Fibroblast of peridontal ligament (primary cell): ENCODE data around the gene PANX1.
A peak's percentile ranks its signal among the peaks of the same experiment; 100 is the strongest.
"Not testable (repeated sequence)": the region's sequence is repeated elsewhere in the genome, so short reads cannot be mapped to it uniquely, and the experiment has no call there.

ENCODE experiments used
- DNase-seq: peaks from one replicate; pipeline ENCODE4 v3.0.0-alpha.2; 2010; ENCODE audit errors: extremely low read depth

The PANX1 gene, protein sequence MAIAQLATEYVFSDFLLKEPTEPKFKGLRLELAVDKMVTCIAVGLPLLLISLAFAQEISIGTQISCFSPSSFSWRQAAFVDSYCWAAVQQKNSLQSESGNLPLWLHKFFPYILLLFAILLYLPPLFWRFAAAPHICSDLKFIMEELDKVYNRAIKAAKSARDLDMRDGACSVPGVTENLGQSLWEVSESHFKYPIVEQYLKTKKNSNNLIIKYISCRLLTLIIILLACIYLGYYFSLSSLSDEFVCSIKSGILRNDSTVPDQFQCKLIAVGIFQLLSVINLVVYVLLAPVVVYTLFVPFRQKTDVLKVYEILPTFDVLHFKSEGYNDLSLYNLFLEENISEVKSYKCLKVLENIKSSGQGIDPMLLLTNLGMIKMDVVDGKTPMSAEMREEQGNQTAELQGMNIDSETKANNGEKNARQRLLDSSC

DNA sequence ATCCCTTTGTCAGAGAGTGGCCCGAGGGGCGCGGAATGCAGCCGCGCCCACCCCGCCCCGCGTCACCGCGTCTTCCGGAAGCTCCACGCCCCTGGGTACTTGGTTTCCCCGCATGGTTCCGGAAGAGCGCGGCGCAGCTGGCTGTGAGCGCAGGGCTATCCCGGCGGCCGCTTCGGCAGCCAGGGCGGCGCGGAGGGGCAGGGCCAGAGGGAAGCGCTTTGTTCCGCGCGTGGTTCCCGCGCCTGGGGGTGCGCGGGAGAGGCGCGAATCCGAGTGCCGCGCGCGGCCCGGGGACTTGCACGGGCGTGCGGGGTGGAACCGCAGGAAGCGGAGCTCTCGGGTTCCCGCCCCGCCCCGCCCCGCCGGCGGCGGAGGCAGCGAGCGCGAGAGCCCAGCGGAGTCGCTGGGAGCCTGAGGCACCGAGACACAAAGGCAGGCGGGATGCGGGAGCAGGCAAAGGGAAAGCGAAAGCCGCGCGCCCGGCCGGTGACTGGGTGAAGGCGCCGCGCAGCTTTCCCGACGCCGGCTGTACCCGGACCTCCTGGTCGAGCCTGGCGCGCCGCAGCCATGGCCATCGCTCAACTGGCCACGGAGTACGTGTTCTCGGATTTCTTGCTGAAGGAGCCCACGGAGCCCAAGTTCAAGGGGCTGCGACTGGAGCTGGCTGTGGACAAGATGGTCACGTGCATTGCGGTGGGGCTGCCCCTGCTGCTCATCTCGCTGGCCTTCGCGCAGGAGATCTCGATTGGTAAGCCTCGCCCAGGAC is at the start of gene PANX1:
PANX1 (plus strand) TSS at position 96 of the 766 bp plus-strand sequence; CDS start at position 568, 472 bp downstream.
- peak; percentile 75 for DNase-seq

DNA sequence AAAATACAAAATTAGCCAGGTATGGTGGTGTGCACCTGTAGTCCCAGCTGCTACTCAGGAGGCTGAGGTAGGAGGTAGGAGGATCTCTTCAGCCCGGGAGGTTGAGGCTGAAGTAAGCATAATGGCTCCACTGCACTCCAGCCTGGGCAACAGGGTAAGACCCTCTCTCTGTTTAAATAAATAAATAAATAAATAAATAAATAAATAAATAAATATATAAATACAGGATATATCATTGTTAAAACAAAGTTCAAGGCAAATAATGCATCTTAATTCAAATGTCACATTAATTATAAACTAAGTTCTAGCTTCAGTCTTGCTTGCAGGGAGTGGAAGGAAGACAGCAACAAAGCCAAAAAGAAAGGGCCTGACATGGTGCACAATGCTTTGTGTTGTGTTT is 44.5 kb upstream of the PANX1 start:
- DNase-seq, result no peak

DNA sequence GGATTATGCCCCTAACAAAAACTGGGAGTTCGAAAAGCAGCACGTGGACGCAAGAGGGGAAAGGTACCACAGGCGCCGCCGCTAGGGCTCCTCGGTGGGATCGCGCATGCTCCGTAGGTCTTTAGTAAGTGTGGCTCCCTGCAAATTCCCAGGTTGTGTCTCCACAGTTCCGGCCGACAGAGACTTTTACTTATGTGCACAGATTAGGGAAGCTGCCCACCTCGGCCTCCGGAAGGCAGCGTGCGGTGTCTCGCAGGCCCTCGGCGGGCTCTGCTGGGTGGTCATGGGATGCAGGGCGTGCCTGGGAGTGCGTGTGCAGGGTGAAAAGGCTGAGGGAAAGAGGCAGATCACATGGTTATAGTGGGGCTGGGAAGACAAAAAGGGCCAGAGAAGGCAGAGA is 39.7 kb upstream of the PANX1 start:
- DNase-seq, result no peak

DNA sequence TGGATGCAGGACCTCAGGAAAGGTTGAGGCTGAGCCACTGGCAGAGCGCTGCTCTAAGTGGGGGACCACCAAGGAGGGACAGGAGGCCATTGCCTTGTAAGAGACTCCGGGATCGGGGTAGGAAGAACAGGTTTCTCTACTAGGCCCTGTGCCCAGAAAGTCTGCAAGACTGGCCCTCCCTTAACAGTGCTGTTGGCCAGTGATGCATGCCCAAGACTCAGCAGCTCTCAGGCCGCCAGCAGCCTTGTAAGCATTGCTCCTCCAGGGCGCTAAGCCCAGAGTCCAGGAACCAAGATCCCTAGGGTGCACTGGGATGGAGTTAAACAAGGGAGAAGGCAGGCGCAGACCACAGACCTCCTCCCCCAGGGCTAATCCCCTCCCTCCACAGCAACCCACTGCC is 39.3 kb upstream of the PANX1 start:
- DNase-seq, result no peak

DNA sequence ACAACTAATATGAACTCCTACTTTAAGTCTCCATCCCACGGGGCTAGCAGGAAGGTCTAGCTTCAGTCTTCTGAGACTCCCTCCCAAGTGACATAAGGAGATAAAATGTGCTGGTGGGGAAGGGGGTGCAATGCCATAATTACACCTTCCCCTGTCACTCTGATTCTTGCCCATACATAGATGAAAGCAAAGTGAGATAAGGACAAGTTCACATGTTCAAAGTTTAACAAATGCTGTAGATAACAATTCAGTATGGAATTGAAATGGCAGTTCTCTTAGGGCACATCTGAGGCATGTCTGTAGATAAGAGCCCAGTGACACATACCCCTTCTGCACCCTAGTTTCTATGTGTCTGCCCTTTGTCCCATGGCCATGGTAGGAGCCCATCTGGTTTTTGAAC is 38.2 kb upstream of the PANX1 start:
- DNase-seq, result no peak

DNA sequence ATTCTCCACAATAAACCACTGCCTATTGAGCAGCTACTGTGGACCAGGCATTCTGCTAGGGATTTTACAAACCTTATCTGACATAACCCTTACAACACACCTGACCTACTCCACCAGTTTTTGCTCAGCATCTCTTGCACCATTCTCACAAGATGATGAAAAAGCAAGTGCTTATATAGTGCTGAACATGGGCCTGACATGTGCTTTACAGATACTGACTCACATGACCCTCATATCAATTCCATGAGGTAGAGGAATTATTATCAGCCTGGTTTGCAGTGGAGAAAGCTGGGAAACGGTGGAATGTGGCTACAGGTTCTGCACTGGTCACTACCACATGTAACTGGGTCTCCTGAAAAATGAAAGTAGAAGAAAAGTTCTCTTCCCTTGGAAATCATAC is 37.5 kb upstream of the PANX1 start:
- DNase-seq, result no peak

DNA sequence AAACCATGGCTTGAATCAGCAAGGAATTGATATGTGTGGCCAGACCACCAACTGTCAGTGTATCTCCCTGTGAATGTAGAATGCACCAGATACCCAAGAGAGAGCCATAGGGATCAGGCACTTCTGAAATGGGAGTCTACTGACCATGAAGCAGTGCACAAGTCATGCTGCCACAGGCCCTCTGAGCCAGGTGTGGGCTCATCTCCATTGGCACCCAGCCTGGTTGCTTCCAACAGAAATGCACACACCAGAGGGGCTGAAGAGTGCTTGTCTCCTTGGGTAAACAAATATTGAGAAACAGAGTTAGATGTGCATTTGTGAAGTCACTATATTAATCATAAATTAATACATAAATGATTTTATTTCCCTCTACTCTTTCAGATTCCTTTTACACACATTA is 28.4 kb upstream of the PANX1 start:
- DNase-seq, result no peak

DNA sequence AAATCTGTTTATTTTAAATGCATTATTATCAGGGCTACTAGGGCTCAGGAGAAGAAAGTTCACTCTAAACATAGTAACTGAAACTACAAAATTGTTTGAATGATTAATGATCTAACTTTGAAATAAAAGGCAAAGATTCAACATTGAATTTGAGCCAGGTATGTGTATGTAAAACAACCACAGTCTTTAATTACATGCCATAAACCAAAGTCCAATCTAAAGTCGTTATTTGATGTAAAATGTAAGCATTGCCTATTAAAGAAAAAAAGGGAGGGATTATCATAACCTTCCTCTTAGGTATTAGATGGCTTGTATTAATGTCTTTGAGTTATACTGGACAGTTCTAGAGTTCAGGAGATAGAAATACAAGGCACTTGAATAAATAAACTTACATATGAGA is 25.2 kb upstream of the PANX1 start:
- no peak for DNase-seq

DNA sequence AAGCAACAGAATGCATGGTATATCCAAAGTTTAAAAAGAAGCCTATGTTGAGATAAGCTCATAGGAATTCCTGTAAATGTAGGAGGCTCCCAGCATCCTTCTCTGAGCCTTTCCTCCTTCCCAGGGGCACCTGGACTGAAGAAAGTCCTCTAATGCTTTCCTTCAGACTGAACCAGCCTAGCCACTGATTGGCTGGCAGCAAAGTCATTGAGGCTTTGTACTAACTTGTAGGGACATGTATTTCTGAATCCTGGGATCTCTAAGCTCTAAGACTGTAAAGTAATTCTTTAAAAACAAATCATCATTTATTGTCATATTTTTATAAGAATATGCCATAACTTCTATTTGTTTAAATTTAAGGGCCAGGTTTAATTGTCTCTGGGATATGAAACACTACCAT is 23.9 kb upstream of the PANX1 start:
- no peak for DNase-seq

DNA sequence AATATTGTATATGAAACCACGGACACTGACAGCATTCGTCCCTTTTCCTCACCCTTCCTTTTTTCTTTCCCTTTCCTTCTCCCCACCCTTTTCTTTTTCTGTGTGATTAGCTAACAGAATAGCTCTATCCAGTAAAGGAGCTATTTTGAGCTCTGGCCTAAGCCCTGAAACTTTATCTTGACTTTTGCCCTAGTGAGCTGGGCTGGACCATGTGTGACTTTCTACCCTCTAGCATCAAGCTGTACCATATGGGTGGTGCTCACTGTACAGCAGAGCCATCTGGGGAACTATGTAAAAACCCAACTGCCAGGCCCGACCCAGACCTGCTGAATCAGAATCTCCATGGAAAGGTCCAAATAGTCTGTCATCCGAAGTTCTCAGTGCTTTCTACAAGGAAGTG is 21.9 kb upstream of the PANX1 start:
- DNase-seq, result peak; percentile 22

DNA sequence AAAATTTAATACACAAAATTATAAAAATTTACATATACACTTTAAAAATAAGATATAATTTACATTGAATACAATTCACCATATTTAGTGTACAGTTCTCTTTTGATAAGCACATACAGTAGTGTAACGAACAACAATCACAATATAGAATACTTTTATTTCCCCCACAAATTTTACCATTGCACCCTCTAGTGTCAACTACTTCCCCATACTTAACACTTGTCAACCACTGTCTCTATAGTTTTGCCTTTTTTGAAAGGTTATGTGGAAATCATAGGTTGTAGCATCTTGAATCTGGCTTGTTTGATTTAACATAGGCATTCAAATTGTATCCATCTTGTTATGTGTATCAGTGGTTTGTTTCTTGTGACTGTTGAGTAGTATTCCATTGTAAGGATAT is 21.3 kb upstream of the PANX1 start:
- DNase-seq, result no peak

DNA sequence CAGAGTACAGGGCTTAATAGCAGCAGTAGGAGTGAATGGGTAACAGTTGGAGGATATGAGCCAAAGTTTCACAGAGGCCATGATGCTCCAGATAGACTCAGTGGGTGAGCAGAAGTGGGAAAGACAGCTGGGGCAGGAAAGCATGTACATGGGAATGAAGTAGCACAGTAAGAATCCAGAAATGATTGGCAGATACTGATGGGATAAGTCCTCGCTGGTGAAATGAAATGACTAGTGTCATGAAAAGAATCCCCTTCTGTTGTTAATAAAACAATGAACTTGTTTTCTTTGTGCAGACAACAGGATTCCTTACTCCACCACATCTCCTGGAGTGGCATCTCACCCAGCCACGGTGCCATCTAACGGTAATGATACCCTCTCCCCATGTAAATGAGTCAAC is 17.4 kb upstream of the PANX1 start:
- no peak for DNase-seq

DNA sequence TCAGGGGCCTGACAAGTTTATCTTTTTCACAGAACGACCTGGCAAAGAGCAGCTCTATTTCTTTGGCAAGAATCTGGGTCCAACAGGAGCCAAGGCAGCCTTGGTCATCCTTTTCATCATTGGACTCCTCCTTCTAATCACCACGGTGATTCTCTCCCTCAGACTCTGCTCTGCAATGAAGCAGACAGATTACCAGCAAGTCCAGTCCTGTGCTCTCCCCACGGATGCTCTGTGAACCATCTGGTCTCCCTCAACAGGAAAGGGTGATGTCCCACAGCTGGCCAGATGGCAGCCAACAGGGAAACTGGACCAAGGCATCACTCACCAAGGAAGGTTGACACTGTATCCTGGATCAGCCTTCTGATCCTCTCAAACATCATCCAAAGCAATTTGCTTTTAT is 17.0 kb upstream of the PANX1 start:
- DNase-seq, result no peak

DNA sequence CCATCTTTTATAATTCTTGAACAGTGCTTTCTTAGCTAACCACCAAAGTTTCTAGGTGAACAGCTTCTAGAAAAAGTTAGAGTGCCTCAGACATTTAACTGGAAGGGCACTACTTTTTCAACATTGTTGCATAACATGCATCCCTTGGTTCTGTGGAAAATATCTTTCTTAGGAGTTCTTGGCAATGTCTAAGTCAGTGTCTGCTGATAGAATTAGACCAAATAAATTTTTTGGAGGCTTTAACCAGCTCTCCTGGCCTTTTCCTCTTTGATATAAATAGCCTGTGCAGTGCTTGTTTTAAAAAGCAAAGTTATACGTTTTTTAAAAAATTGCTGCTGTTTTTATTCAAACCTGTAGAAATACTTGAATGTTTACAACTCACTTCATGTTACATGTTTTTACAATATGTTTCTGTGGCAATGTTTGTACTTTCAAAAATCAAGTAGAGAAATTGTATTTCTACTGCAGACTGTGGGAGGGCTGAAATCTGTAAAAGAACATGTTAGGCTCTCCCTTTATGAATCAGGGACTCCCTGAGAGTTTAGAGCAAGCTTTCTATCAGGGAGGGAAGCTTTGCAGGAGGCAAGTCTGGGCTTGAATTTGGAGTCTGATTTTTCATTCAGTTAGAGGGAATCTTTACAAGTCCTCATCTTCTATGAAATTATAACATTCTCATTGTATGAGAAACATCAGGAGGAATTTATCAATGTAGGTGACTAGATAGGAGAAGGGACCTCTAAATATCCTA is 16.3 kb upstream of the PANX1 start:
- DNase-seq, result no peak

DNA sequence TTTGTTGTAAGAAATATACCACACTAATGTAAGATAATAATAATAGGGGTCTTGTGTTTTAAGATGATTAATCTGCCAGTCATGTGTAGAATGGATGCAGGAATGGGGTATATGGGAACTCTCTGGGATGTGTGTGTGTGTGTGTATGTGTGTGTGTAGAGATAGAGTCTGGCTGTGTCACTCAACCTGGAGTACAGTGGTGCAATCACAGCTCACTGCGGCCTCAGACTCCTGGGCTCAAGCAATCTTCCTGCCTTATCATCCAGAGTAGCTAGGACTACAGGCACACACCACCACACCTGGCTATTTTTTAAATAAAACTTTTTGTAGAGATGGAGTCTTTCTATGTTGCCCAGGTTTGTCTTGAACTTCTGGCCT is 11.5 kb upstream of the PANX1 start:
- no peak for DNase-seq

DNA sequence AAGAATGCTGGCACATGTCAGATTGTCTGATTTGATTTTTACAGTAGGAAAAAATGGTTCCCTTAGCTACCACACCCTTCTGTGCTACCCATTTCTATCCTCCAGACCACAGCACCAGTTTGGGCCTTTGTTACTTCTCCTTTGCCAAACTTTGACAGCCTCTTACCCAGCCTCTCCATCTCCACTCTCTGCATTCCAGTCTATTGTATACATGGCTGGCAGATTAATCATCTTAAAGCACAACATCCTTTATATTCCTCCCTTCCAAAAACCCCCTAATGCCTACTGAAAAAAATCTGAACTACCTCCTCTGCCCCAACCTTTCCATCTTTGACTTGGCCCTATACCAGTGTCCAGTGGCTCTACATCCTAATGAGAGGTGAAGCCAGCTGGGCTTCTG is 10.8 kb upstream of the PANX1 start:
- DNase-seq, result peak; percentile 47

DNA sequence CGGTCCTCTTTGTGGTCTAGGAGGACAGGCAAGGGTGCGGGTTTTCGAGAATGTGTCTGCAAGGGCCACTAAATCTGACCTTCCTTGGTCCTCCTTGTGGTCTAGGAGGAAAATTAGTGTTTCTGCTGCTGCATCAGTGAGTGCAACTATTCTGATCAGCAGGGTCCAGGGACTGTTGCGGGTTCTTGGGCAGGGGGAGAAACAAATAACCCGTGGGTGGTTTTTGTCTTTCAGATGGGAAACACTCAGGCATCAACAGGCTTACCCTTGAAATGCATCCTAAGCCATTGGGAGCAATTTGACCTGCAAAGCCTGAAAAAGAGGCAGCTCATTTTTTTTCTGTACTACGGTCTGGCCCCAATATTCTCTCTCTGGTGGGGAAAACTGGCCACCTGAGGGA is 9.0 kb upstream of the PANX1 start:
- not testable (repeated sequence) for DNase-seq

DNA sequence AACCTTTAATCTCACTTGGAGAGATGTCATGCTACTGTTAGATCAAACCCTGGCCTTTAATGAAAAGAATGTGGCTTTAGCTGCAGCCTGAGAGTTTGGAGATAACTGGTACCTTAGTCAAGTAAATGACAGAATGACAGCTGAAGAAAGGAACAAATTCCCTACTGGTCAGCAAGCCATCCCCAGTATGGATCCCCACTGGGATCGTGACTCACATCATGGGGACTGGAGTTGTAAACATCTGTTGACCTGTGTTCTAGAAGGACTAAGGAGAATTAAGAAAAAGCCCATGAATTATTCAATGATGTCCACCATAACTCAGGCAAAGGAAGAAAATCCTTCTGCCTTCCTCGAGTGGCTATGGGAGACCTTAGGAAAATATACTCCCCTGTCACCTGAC is 8.1 kb upstream of the PANX1 start:
- not testable (repeated sequence) for DNase-seq

DNA sequence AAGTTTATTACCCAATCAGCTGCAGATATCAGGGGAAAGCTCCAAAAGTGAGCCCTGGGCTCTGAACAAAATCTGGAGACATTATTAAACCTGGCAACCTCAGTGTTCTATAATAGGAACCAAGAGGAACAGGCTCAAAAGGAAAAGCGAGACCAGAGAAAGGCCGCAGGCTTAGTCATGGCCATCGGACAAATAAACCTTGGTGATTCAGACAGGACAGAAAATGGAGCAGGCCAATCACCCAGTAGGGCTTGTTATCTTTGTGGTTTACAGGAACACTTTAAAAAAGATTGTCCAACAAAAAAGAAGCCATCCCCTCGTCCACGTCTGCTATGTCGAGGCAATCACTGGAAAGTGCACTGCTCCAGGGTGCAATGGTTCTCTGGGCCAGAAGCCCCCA is 7.7 kb upstream of the PANX1 start:
- DNase-seq, result peak; percentile 57

DNA sequence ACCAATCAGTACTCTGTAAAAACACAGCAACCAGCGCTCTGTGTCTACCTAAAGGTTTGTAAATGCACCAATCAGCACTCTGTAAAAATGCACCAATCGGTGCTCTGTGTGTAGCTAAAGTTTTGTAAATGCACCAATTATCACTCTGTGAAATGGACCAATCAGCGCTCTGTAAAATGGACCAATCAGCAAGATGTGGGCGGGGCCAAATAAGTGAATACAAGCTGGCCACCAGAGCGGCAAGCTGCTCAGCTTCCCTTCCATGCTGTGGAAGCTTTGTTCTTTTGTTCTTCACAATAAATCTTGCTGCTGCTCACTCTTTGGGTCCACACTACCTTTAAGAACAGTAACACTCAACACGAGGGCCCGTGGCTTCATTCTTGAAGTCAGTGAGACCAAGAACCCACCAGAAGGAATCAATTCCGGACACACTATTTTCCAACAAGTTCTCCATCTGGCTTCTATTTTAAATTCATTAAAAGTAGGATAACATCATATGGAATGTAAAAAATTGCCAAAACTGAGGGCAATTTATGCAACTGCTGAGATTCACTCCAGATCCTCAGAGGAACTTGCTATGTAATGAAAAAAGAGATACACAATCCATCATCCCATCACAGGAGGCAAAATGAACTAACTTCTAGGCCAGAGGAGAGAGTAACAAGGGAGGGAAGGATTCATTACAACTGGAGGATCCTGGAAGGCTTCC is 3.1 kb upstream of the PANX1 start:
- DNase-seq, result peak; percentile 69

DNA sequence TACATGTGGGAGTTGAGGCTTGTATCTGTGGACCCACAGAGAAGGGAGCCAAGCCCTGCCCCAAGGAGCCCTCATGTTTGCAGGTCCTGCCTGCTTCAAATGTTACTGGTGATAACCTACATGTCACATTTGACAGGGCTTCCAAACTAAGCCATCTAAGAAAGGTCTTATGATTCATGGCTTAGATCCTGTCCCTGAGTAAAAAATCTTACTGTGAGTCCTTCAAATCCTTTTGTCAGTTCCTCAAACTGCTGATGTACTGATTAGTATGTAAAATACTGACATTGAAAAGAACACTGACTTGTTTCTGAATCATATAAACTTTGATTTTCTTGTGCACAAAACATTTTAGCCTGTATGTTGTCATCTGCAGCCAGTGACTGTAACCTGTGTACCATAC is 1.0 kb upstream of the PANX1 start:
- no peak for DNase-seq

DNA sequence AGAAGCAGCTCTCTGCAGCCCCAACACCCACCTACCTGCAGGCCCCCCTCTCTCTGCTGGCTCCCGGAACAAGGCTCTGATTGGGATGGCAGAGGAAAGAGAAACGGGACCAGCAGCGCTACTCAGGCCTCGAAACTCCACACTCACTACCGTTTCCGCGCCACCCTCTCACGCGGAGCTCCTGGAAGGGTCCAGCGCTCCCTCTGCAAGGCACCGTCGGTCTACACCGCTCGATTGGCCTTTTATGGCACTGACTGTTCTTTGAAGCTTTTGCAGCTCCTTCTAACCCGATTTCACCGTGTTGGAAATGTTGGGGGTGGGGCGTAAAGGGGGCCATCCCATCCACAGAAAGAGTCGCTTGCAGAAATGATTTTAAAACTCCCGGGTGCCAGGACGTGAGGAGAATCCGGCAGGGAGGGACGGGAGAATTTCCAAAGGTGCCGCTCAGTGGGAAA is 323 bp upstream of the PANX1 start:
- DNase-seq, result no peak
